ENCODE data around the gene LYZL6.

DNA sequence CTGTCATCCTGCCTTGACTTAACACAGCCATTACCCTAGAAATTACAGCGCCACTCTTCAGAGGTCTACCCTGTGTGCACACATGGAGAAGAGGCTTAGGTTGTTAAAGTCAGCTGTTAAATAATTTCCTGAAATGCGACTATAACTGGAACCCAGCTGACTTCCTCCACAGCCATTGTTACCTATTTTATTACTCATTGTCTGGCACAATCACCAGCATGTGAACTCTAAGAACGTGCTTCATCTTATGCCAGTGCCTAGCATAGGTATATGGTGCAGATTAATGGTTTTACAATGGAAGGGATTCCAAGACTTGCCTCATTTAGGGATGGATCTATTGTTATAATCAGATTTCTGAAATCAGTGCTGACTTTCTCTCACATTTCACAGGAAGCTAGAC, 24.8 kb downstream of the LYZL6 start:
- TF ChIP-seq POLR2AphosphoS5 (IDR thresholded peaks at IDR 0.05): no peak
- TF ChIP-seq, protein P1, sequence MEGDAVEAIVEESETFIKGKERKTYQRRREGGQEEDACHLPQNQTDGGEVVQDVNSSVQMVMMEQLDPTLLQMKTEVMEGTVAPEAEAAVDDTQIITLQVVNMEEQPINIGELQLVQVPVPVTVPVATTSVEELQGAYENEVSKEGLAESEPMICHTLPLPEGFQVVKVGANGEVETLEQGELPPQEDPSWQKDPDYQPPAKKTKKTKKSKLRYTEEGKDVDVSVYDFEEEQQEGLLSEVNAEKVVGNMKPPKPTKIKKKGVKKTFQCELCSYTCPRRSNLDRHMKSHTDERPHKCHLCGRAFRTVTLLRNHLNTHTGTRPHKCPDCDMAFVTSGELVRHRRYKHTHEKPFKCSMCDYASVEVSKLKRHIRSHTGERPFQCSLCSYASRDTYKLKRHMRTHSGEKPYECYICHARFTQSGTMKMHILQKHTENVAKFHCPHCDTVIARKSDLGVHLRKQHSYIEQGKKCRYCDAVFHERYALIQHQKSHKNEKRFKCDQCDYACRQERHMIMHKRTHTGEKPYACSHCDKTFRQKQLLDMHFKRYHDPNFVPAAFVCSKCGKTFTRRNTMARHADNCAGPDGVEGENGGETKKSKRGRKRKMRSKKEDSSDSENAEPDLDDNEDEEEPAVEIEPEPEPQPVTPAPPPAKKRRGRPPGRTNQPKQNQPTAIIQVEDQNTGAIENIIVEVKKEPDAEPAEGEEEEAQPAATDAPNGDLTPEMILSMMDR (IDR thresholded peaks at IDR 0.05): no peak
